Cerebellar cortex (tissue), 1 donor: ENCODE measurements around the gene TLE5.
"Not testable (repeated sequence)": the region's sequence is repeated elsewhere in the genome, so short reads cannot be mapped to it uniquely, and the experiment has no call there.

Experiments
- DNase-seq: peaks from one replicate; pipeline ENCODE4 v3.0.0-alpha.2; 2015; ENCODE audit warnings: low spot score

TLE5 gene

GRCh38 chr19:3025549-3025886, 36.8 kb downstream of the TLE5 start:
- no peak for DNase-seq

- DNase-seq, result no peak
Measured at GRCh38 chr19:3024870-3025548, 37.3 kb downstream of the TLE5 start.

GRCh38 chr19:3024509-3024869, 37.8 kb downstream of the TLE5 start:
- no peak for DNase-seq

GRCh38 chr19:3020321-3020960, 41.9 kb downstream of the TLE5 start:
- no peak for DNase-seq

GRCh38 chr19:3019211-3019854, 43.0 kb downstream of the TLE5 start:
- DNase-seq, result no peak

- DNase-seq, result no peak
Measured at GRCh38 chr19:3017923-3018322, 44.4 kb downstream of the TLE5 start.

GRCh38 chr19:3015126-3016057, 46.9 kb downstream of the TLE5 start:
- DNase-seq, result no peak

- DNase-seq, result no peak
Measured at GRCh38 chr19:3014135-3014534, 48.2 kb downstream of the TLE5 start.

GRCh38 chr19:3013263-3013725, 49.0 kb downstream of the TLE5 start:
- DNase-seq, result no peak

GRCh38 chr19:3012621-3013262, 49.6 kb downstream of the TLE5 start:
- DNase-seq, result no peak

GRCh38 chr19:3012059-3012458, 50.2 kb downstream of the TLE5 start:
- DNase-seq, result not testable (repeated sequence)

GRCh38 chr19:3010871-3011270, 51.4 kb downstream of the TLE5 start:
- DNase-seq, result no peak

GRCh38 chr19:3008994-3009393, 53.3 kb downstream of the TLE5 start:
- no peak for DNase-seq

- DNase-seq, result no peak
Measured at GRCh38 chr19:3007975-3008374, 54.3 kb downstream of the TLE5 start.

GRCh38 chr19:3006075-3006767, 56.1 kb downstream of the TLE5 start:
- DNase-seq, result no peak

GRCh38 chr19:3005345-3005744, 57.0 kb downstream of the TLE5 start:
- DNase-seq, result no peak

GRCh38 chr19:3004522-3004921, 57.8 kb downstream of the TLE5 start:
- no peak for DNase-seq

- no peak for DNase-seq
Measured at GRCh38 chr19:3003046-3003445, 59.2 kb downstream of the TLE5 start.
